ENCODE results near the gene PANX2.
"Not testable (repeated sequence)": the region's sequence is repeated elsewhere in the genome, so short reads cannot be mapped to it uniquely, and the experiment has no call there.

PANX2 gene

GRCh38 chr22:50148166-50148500 is 22.4 kb upstream of the PANX2 start:
- no peak for DNase-seq

- DNase-seq, result no peak
Measured at GRCh38 chr22:50148991-50149721, 21.4 kb upstream of the PANX2 start.

GRCh38 chr22:50150161-50151129 is 20.1 kb upstream of the PANX2 start:
- no peak for DNase-seq

GRCh38 chr22:50151571-50152537 is 18.7 kb upstream of the PANX2 start:
- no peak for DNase-seq

GRCh38 chr22:50153056-50153755 is 17.3 kb upstream of the PANX2 start:
- no peak for DNase-seq

- no peak for DNase-seq
Measured at GRCh38 chr22:50153756-50154140, 16.8 kb upstream of the PANX2 start.

- no peak for DNase-seq
Measured at GRCh38 chr22:50157709-50158375, 12.7 kb upstream of the PANX2 start.

GRCh38 chr22:50160947-50161346 is 9.6 kb upstream of the PANX2 start:
- DNase-seq, result no peak

- DNase-seq, result no peak
Measured at GRCh38 chr22:50161508-50162390, 8.8 kb upstream of the PANX2 start.

GRCh38 chr22:50162391-50162956 is 8.1 kb upstream of the PANX2 start:
- no peak for DNase-seq

GRCh38 chr22:50165436-50166123 is 5.0 kb upstream of the PANX2 start:
- no peak for DNase-seq

GRCh38 chr22:50167689-50168489 is 2.6 kb upstream of the PANX2 start:
- DNase-seq, result no peak

GRCh38 chr22:50168490-50169180 is 1.9 kb upstream of the PANX2 start:
- DNase-seq, result not testable (repeated sequence)

GRCh38 chr22:50169181-50169759 is 1.3 kb upstream of the PANX2 start:
- no peak for DNase-seq

GRCh38 chr22:50169774-50170341 is 673 bp upstream of the PANX2 start:
- peak; percentile 32 for DNase-seq

GRCh38 chr22:50171319-50171964 is 911 bp downstream of the PANX2 start:
- DNase-seq, result no peak

- no peak for DNase-seq
Measured at GRCh38 chr22:50171965-50172421, 1.5 kb downstream of the PANX2 start.

Measured in NCI-H2029 (cell line).